KOPT-K1 (cell line): ENCODE data around the gene TLK2.
"Not testable (repeated sequence)": the region's sequence is repeated elsewhere in the genome, so short reads cannot be mapped to it uniquely, and the experiment has no call there.

Experiments used
- H3K27ac ChIP-seq: fragments of 200-600 bp; sonication (generic); 2 replicates; pipeline ENCODE4 v1.5.1; 2016; ENCODE audit warnings: antibody characterized with exemption, mild to moderate bottlenecking, low read depth, low read length; ENCODE audit not compliant: poor library complexity, severe bottlenecking
- H3K36me3 ChIP-seq: fragments of 200-600 bp; sonication (generic); 2 replicates; pipeline ENCODE4 v1.5.1; 2017; ENCODE audit warnings: antibody characterized with exemption, mild to moderate bottlenecking, low read length, moderate library complexity; ENCODE audit not compliant: insufficient read depth
- H3K9me3 ChIP-seq: fragments of 200-600 bp; sonication (generic); 2 replicates; pipeline ENCODE4 v1.5.1; 2017; ENCODE audit warnings: antibody characterized with exemption, low read length, mild to moderate bottlenecking; ENCODE audit not compliant: insufficient read depth, poor library complexity, severe bottlenecking

TLK2 gene

GRCh38 chr17:62596662-62597061, 118.0 kb downstream of the TLK2 start:
- peaks cover 99% of the 10 kb centered on the region for H3K36me3 ChIP-seq
- peaks cover 27% of the 10 kb centered on the region for H3K9me3 ChIP-seq

GRCh38 chr17:62597150-62597549, 118.5 kb downstream of the TLK2 start:
- Histone ChIP-seq H3K36me3 (peaks cover 100% of the 10 kb centered on the region), H3K9me3 (peaks cover 27% of the 10 kb centered on the region), H3K27ac (no peak overlapping the region)

More at GRCh38 chr17:62596662-62597061, 118.0 kb downstream of the TLK2 start:
- H3K27ac ChIP-seq: no peak overlapping the region

GRCh38 chr17:62597920-62598319, 119.3 kb downstream of the TLK2 start:
- H3K9me3 ChIP-seq: peaks cover 27% of the 10 kb centered on the region
- no peak overlapping the region for H3K27ac ChIP-seq
- H3K36me3 ChIP-seq: peaks cover 100% of the 10 kb centered on the region

GRCh38 chr17:62599964-62600657, 121.5 kb downstream of the TLK2 start:
- Histone ChIP-seq H3K27ac (no peak overlapping the region), H3K9me3 (peaks cover 16% of the 10 kb centered on the region), H3K36me3 (peaks cover 98% of the 10 kb centered on the region)

- peaks cover 9% of the 10 kb centered on the region for H3K9me3 ChIP-seq
- H3K27ac ChIP-seq: no peak overlapping the region
- H3K36me3 ChIP-seq: peaks cover 98% of the 10 kb centered on the region
Observed at GRCh38 chr17:62600805-62601204, 122.2 kb downstream of the TLK2 start.

GRCh38 chr17:62601471-62601870, 122.8 kb downstream of the TLK2 start:
- peaks cover 3% of the 10 kb centered on the region for H3K9me3 ChIP-seq
- no peak overlapping the region for H3K27ac ChIP-seq
- peaks cover 98% of the 10 kb centered on the region for H3K36me3 ChIP-seq

GRCh38 chr17:62603783-62604182, 125.2 kb downstream of the TLK2 start:
- H3K36me3 ChIP-seq: peaks cover 98% of the 10 kb centered on the region
- not testable (repeated sequence) for H3K27ac ChIP-seq, H3K9me3 ChIP-seq

GRCh38 chr17:62605588-62605987, 127.0 kb downstream of the TLK2 start:
- H3K9me3 ChIP-seq: no peaks in the 10 kb centered on the region
- peaks cover 98% of the 10 kb centered on the region for H3K36me3 ChIP-seq
- H3K27ac ChIP-seq: no peak overlapping the region

GRCh38 chr17:62611292-62611691, 132.7 kb downstream of the TLK2 start:
- Histone ChIP-seq H3K9me3 (no peaks in the 10 kb centered on the region), H3K36me3 (peaks cover 99% of the 10 kb centered on the region), H3K27ac (no peak overlapping the region)

- H3K9me3 ChIP-seq: no peaks in the 10 kb centered on the region
- H3K27ac ChIP-seq: no peak overlapping the region
- H3K36me3 ChIP-seq: peaks cover 96% of the 10 kb centered on the region
Observed at GRCh38 chr17:62611728-62612127, 133.1 kb downstream of the TLK2 start.

- not testable (repeated sequence) for H3K9me3 ChIP-seq, H3K27ac ChIP-seq
- H3K36me3 ChIP-seq: peaks cover 93% of the 10 kb centered on the region
Observed at GRCh38 chr17:62612289-62612688, 133.7 kb downstream of the TLK2 start.

GRCh38 chr17:62613095-62613494, 134.5 kb downstream of the TLK2 start:
- H3K9me3 ChIP-seq, H3K27ac ChIP-seq: not testable (repeated sequence)
- H3K36me3 ChIP-seq: peaks cover 93% of the 10 kb centered on the region

GRCh38 chr17:62614142-62614541, 135.5 kb downstream of the TLK2 start:
- H3K27ac ChIP-seq: no peak overlapping the region
- H3K36me3 ChIP-seq: peaks cover 90% of the 10 kb centered on the region
- no peaks in the 10 kb centered on the region for H3K9me3 ChIP-seq

GRCh38 chr17:62615503-62615902, 136.9 kb downstream of the TLK2 start:
- H3K9me3 ChIP-seq: no peaks in the 10 kb centered on the region
- H3K27ac ChIP-seq: no peak overlapping the region
- H3K36me3 ChIP-seq: peaks cover 77% of the 10 kb centered on the region

GRCh38 chr17:62616993-62617893, 138.6 kb downstream of the TLK2 start:
- peaks cover 59% of the 10 kb centered on the region for H3K36me3 ChIP-seq
- no peaks in the 10 kb centered on the region for H3K9me3 ChIP-seq
- H3K27ac ChIP-seq: no peak overlapping the region
